H1 (cell line): ENCODE results near the gene KLK4. TPM values are rescaled to one million over a fixed set of nuclear protein-coding genes. Genes with fewer than 3 reads are reported as not detected.

Experiments
- BACH1 ChIP-seq: IDR thresholded peaks from 2 replicates; pipeline ENCODE4 v1.6.1; 2012; ENCODE audit warnings: low read length, improper control_type of control experiment
- BCL11A ChIP-seq, 2 experiments: IDR thresholded peaks; one replicate each; pipeline ENCODE4 v1.6.1; 2011; ENCODE audit warnings: low read depth in 2 of 2, low read length in 2 of 2, mild to moderate bottlenecking in 2 of 2
- EGR1 ChIP-seq: IDR thresholded peaks from 2 replicates; pipeline ENCODE4 v1.6.1; 2011; ENCODE audit warnings: low read depth, low read length, borderline replicate concordance
- KDM1A ChIP-seq: fragments of 200-600, 300-600 bp; sonication (generic); IDR thresholded peaks from 2 replicates; pipeline ENCODE4 v1.7.1; 2016; ENCODE audit warnings: mild to moderate bottlenecking, low read length, borderline replicate concordance
- NANOG ChIP-seq: IDR thresholded peaks from 2 replicates; pipeline ENCODE4 v1.6.1; 2011; ENCODE audit warnings: low read length, low read depth, mild to moderate bottlenecking, inconsistent platforms; ENCODE audit not compliant: insufficient read depth, poor library complexity, severe bottlenecking
- TAF1 ChIP-seq: IDR thresholded peaks from 2 replicates; pipeline ENCODE4 v1.6.1; 2011; ENCODE audit warnings: mild to moderate bottlenecking, low read depth, low read length
- TEAD4 ChIP-seq: IDR thresholded peaks from 2 replicates; pipeline ENCODE4 v1.6.1; 2012; ENCODE audit warnings: low read depth, low read length, inconsistent platforms, mixed read lengths
- polyA plus RNA-seq, 7 experiments: library from polyadenylated mRNA; depleted of rRNA in 3 of 7; stranded (reverse) in 5 of 7; unstranded in 2 of 7; fragments of >200 nt in 5 of 7; fragments of 200-250 nt in 2 of 7; gene quantifications; 1 replicate in 5 of 7; 2 replicates in 1 of 7; 4 replicates in 1 of 7; pipeline versions ENCODE4 v1.2.1 to v1.2.3, GENCODE V29; 2011 to 2013; ENCODE audit warnings: missing spikeins in 2 of 7, mixed read lengths in 2 of 7
- total RNA-seq: library from RNA; stranded (reverse); fragmentation: NEBNext Ultra II Directional; extraction: Animal tissue kit (Norgen Biotek cat#: 25700); gene quantifications from 2 replicates; pipeline ENCODE4 v1.2.1, GENCODE V29; 2021

Gene KLK4
- total and polyA plus RNA-seq, 2 of the 8 experiments (the other 6 are each of a cell fraction or from before 2014, with no cell fraction given), result 0.44 TPM; not detected in 1

GRCh38 chr19:50877338-50877737 is 33.9 kb downstream of the KLK4 start (continued):
- TF ChIP-seq BACH1, result no peak
- no peak for TF ChIP-seq BCL11A (IDR thresholded peaks at IDR 0.05; ENCODE audit: low read depth in 2 of 2, low read length in 2 of 2)
- no peak for TF ChIP-seq EGR1
- TF ChIP-seq TAF1, result no peak
- TF ChIP-seq NANOG, result no peak
- no peak for TF ChIP-seq KDM1A
- TF ChIP-seq TEAD4, result no peak
